ENCODE results near the gene PPP1R12B.
"Not testable (repeated sequence)": the region's sequence is repeated elsewhere in the genome, so short reads cannot be mapped to it uniquely, and the experiment has no call there.

- TF ChIP-seq, protein P1, sequence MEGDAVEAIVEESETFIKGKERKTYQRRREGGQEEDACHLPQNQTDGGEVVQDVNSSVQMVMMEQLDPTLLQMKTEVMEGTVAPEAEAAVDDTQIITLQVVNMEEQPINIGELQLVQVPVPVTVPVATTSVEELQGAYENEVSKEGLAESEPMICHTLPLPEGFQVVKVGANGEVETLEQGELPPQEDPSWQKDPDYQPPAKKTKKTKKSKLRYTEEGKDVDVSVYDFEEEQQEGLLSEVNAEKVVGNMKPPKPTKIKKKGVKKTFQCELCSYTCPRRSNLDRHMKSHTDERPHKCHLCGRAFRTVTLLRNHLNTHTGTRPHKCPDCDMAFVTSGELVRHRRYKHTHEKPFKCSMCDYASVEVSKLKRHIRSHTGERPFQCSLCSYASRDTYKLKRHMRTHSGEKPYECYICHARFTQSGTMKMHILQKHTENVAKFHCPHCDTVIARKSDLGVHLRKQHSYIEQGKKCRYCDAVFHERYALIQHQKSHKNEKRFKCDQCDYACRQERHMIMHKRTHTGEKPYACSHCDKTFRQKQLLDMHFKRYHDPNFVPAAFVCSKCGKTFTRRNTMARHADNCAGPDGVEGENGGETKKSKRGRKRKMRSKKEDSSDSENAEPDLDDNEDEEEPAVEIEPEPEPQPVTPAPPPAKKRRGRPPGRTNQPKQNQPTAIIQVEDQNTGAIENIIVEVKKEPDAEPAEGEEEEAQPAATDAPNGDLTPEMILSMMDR (conservative IDR thresholded peaks at IDR 0.05 in 1 of 2, IDR thresholded peaks at IDR 0.05 in 1 of 2; ENCODE audit: low read depth in 1 of 2, low read length in 2 of 2), result not testable (repeated sequence)
- not testable (repeated sequence) for TF ChIP-seq EZH2 (IDR thresholded peaks at IDR 0.05; ENCODE audit: low read length, missing control alignments)
Observed at GRCh38 chr1:202430111-202430510, 81.6 kb downstream of the PPP1R12B start.
